ENCODE measurements around the gene PRR7. TPM values are rescaled to one million over a fixed set of nuclear protein-coding genes. Genes with fewer than 3 reads are reported as not detected.

Gene PRR7
- total RNA-seq, 1 donor from 2014 or later = 2.1 TPM

- H3K27ac ChIP-seq (replicated peaks) = no peak overlapping the region
- intact Hi-C loops (cut with micrococcal nuclease) = no loop called here
- DNase-seq = no peak
These were observed 9.0 kb upstream of the PRR7 start for GRCh38 chr5:177437623-177438022.

GRCh38 chr5:177438468-177438867, 8.1 kb upstream of the PRR7 start:
- H3K36me3 ChIP-seq = peaks cover 71% of the 10 kb centered on the region

More at GRCh38 chr5:177437623-177438022, 9.0 kb upstream of the PRR7 start:
- TF ChIP-seq CTCF (IDR thresholded peaks at IDR 0.05; ENCODE audit: borderline replicate concordance) = no peak
- Histone ChIP-seq H3K4me1 (peaks cover 5% of the 10 kb centered on the region), H3K4me3 (no peak overlapping the region), H3K9me3 (replicated peaks) (no peaks in the 10 kb centered on the region), H3K36me3 (peaks cover 80% of the 10 kb centered on the region), H3K27me3 (ENCODE audit: low read depth) (no peaks in the 10 kb centered on the region)

GRCh38 chr5:177439518-177440053, 7.0 kb upstream of the PRR7 start:
- no peak for TF ChIP-seq CTCF (IDR thresholded peaks at IDR 0.05; ENCODE audit: borderline replicate concordance)
- H3K27ac ChIP-seq (replicated peaks) = no peak overlapping the region
- H3K27me3 ChIP-seq (ENCODE audit: low read depth) = no peaks in the 10 kb centered on the region
- H3K4me3 ChIP-seq = no peak overlapping the region
- no peak for DNase-seq
- H3K9me3 ChIP-seq (replicated peaks) = no peaks in the 10 kb centered on the region
- intact Hi-C loops (cut with micrococcal nuclease) = no loop called here
- H3K36me3 ChIP-seq = peaks cover 60% of the 10 kb centered on the region
- no peaks in the 10 kb centered on the region for H3K4me1 ChIP-seq

More at GRCh38 chr5:177438468-177438867, 8.1 kb upstream of the PRR7 start:
- no peak for DNase-seq
- TF ChIP-seq CTCF (IDR thresholded peaks at IDR 0.05; ENCODE audit: borderline replicate concordance) = no peak
- intact Hi-C loops (cut with micrococcal nuclease) = no loop called here
- Histone ChIP-seq H3K4me3 (no peak overlapping the region), H3K9me3 (replicated peaks) (no peaks in the 10 kb centered on the region), H3K4me1 (no peaks in the 10 kb centered on the region), H3K27ac (replicated peaks) (no peak overlapping the region), H3K27me3 (ENCODE audit: low read depth) (no peaks in the 10 kb centered on the region)

GRCh38 chr5:177440211-177440989, 6.2 kb upstream of the PRR7 start:
- Histone ChIP-seq H3K36me3 (peaks cover 52% of the 10 kb centered on the region), H3K4me3 (no peak overlapping the region), H3K9me3 (replicated peaks) (no peaks in the 10 kb centered on the region), H3K27ac (replicated peaks) (no peak overlapping the region), H3K4me1 (no peaks in the 10 kb centered on the region), H3K27me3 (ENCODE audit: low read depth) (no peaks in the 10 kb centered on the region)
- DNase-seq = no peak
- intact Hi-C loops (cut with micrococcal nuclease) = no loop called here
- no peak for TF ChIP-seq CTCF (IDR thresholded peaks at IDR 0.05; ENCODE audit: borderline replicate concordance)

- no peak for DNase-seq
- intact Hi-C loops (cut with micrococcal nuclease) = no loop called here
- no peaks in the 10 kb centered on the region for H3K9me3 ChIP-seq (replicated peaks)
- H3K4me3 ChIP-seq = no peak overlapping the region
- peaks cover 6% of the 10 kb centered on the region for H3K4me1 ChIP-seq
- H3K36me3 ChIP-seq = peaks cover 44% of the 10 kb centered on the region
- H3K27me3 ChIP-seq (ENCODE audit: low read depth) = peaks cover 3% of the 10 kb centered on the region
- TF ChIP-seq CTCF (IDR thresholded peaks at IDR 0.05; ENCODE audit: borderline replicate concordance) = no peak
- no peak overlapping the region for H3K27ac ChIP-seq (replicated peaks)
These were observed 5.4 kb upstream of the PRR7 start for GRCh38 chr5:177440990-177441780.
